Neuronal stem cell (in vitro differentiated cells): Measurements from ENCODE around the gene IPO7.
"Not testable (repeated sequence)": the region's sequence is repeated elsewhere in the genome, so short reads cannot be mapped to it uniquely, and the experiment has no call there.

ENCODE experiments used
- DNase-seq: peaks from one replicate; pipeline ENCODE4 v3.0.0-alpha.2; 2013; ENCODE audit warnings: low spot score
- H2AFZ ChIP-seq: one replicate; pipeline ENCODE4 v1.6.1; 2013; ENCODE audit warnings: mild to moderate bottlenecking, low read length, inconsistent platforms
- H2AK5ac ChIP-seq: 2 replicates; pipeline ENCODE4 v1.6.1; 2013; ENCODE audit warnings: low read depth, mild to moderate bottlenecking, inconsistent platforms, low read length, moderate library complexity, mixed read lengths
- H2BK120ac ChIP-seq: 2 replicates; pipeline ENCODE4 v1.6.1; 2013; ENCODE audit warnings: low read depth, mild to moderate bottlenecking, inconsistent platforms, low read length, moderate library complexity, mixed read lengths
- H2BK12ac ChIP-seq: one replicate; pipeline ENCODE4 v1.6.1; 2013; ENCODE audit warnings: low read length, inconsistent platforms
- H2BK15ac ChIP-seq: 2 replicates; pipeline ENCODE4 v1.6.1; 2013; ENCODE audit warnings: mild to moderate bottlenecking, low read length, inconsistent platforms, mixed read lengths
- H2BK5ac ChIP-seq: one replicate; pipeline ENCODE4 v1.6.1; 2013; ENCODE audit warnings: inconsistent platforms, mild to moderate bottlenecking, low read length, moderate library complexity
- H3K14ac ChIP-seq: one replicate; pipeline ENCODE4 v1.6.1; 2013; ENCODE audit warnings: low read length, inconsistent platforms
- H3K18ac ChIP-seq: 2 replicates; pipeline ENCODE4 v1.6.1; 2013; ENCODE audit warnings: low read length, inconsistent platforms
- H3K23ac ChIP-seq: 2 replicates; pipeline ENCODE4 v1.6.1; 2013; ENCODE audit warnings: low read depth, mild to moderate bottlenecking, mixed read lengths, low read length, inconsistent platforms; ENCODE audit not compliant: poor library complexity
- H3K27ac ChIP-seq: replicated peaks from 3 replicates; pipeline ENCODE4 v1.5.1; 2013; ENCODE audit warnings: low read length, inconsistent platforms
- H3K27me3 ChIP-seq, 3 experiments: 2 replicates each; pipeline ENCODE4 v1.6.1; 2013; ENCODE audit warnings: low read length in 3 of 3, mild to moderate bottlenecking in 2 of 3, inconsistent platforms in 1 of 3, low read depth in 1 of 3, mixed read lengths in 1 of 3, moderate library complexity in 1 of 3; ENCODE audit not compliant: control insufficient read depth in 3 of 3, insufficient read depth in 3 of 3
- H3K36me3 ChIP-seq, 2 donors: replicated peaks in 1 of 2; 2 replicates each; pipeline ENCODE4 v1.6.1; 2013; ENCODE audit warnings: low read length in 2 of 2; ENCODE audit not compliant: control insufficient read depth in 2 of 2, insufficient read depth in 2 of 2
- H3K4ac ChIP-seq: 2 replicates; pipeline ENCODE4 v1.6.1; 2013; ENCODE audit warnings: inconsistent platforms, mild to moderate bottlenecking, low read length, moderate library complexity
- H3K4me1 ChIP-seq, 2 donors: 1 replicate in 1 of 2; 2 replicates in 1 of 2; pipeline ENCODE4 v1.6.1; 2013; ENCODE audit warnings: low read length in 2 of 2, low read depth in 1 of 2; ENCODE audit not compliant: control insufficient read depth in 2 of 2, insufficient read depth in 1 of 2
- H3K4me2 ChIP-seq: one replicate; pipeline ENCODE4 v1.6.1; 2013; ENCODE audit warnings: mild to moderate bottlenecking, low read length, inconsistent platforms; ENCODE audit not compliant: insufficient read depth, poor library complexity, severe bottlenecking
- H3K4me3 ChIP-seq, 2 donors: 2 replicates each; pipeline ENCODE4 v1.5.1; 2013; ENCODE audit warnings: low read length in 2 of 2, mild to moderate bottlenecking in 2 of 2, inconsistent platforms in 1 of 2, moderate library complexity in 1 of 2
- H3K79me1 ChIP-seq: one replicate; pipeline ENCODE4 v1.6.1; 2013; ENCODE audit warnings: low read depth, mild to moderate bottlenecking, inconsistent platforms, low read length, moderate library complexity
- H3K9ac ChIP-seq: one replicate; pipeline ENCODE4 v1.6.1; 2013; ENCODE audit warnings: mild to moderate bottlenecking, low read depth, low read length, inconsistent platforms; ENCODE audit not compliant: poor library complexity
- H3K9me3 ChIP-seq, 2 donors: replicated peaks in 1 of 2; 2 replicates each; pipeline versions ENCODE3 to v1.6.1; 2013; ENCODE audit warnings: low read length in 2 of 2, mild to moderate bottlenecking in 2 of 2, inconsistent platforms in 1 of 2, low read depth in 1 of 2, mixed read lengths in 1 of 2, moderate library complexity in 1 of 2; ENCODE audit not compliant: control insufficient read depth in 2 of 2, insufficient read depth in 1 of 2
- H4K8ac ChIP-seq: one replicate; pipeline ENCODE4 v1.6.1; 2013; ENCODE audit warnings: low read depth, mild to moderate bottlenecking, inconsistent platforms, low read length, moderate library complexity
- H4K91ac ChIP-seq: one replicate; pipeline ENCODE4 v1.6.1; 2013; ENCODE audit warnings: low read length, low read depth, mild to moderate bottlenecking, inconsistent platforms; ENCODE audit not compliant: poor library complexity
- WGBS, 2 donors: extraction: QIAGEN DNeasy Blood & Tissue Kit; methylation state at CpG; one replicate each; pipeline ENCODE4 v1.1.7; 2013; ENCODE audit warnings: missing lambda C conversion rate in 2 of 2, mixed read lengths in 1 of 2; ENCODE audit not compliant: insufficient read length in 2 of 2, insufficient replicate concordance in 1 of 2; ENCODE audit errors: extremely low coverage in 2 of 2; 5-methylcytosine and 5-hydroxymethylcytosine counted together

IPO7 gene

DNA sequence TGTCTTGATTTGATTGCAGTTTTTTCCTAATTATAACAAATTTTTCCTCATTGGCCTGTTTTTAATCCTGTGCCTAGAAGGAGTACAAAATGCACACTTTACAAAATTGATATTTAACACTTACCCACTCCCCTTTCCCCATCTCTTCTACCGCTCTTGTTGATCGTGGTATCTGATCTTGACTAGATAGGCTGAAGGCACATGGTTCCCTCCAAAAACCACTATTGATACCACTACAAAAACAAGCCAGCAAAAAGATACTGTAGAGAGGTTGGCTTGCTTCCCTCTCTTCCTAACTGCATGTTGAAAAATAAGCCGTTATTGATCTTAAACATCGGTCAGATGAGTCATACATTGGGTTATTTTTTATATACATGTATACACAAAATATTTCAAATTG, 61.8 kb downstream of the IPO7 start:
- H3K18ac ChIP-seq = no peak overlapping the region
- no peak overlapping the region for H3K23ac ChIP-seq
- no peak overlapping the region for H3K14ac ChIP-seq
- H3K4me3 ChIP-seq = no peak overlapping the region
- no peak overlapping the region for H3K4ac ChIP-seq
- H2BK15ac ChIP-seq = no peak overlapping the region
- no peak for DNase-seq
- H4K8ac ChIP-seq = no peak overlapping the region
- no peak overlapping the region for H3K4me2 ChIP-seq
- no peak overlapping the region for H3K9ac ChIP-seq
- peaks cover 15 to 86% of the 10 kb centered on the region in 2 donors for H3K36me3 ChIP-seq
- WGBS, 2 donors = no CpG with 5 or more reads among the region's 4 CpGs
- H3K27me3 ChIP-seq = no peaks in the 10 kb centered on the region
- no peak overlapping the region for H2AK5ac ChIP-seq
- H3K27ac ChIP-seq = no peak overlapping the region
- no peak overlapping the region for H4K91ac ChIP-seq
- peaks cover 0 to 2% of the 10 kb centered on the region in 2 donors for H3K9me3 ChIP-seq
- no peak overlapping the region for H2BK120ac ChIP-seq
- no peak overlapping the region for H2BK12ac ChIP-seq
- no peaks in the 10 kb centered on the region for H3K4me1 ChIP-seq
- no peak overlapping the region for H2AFZ ChIP-seq
- H2BK5ac ChIP-seq = no peak overlapping the region
- H3K79me1 ChIP-seq = peaks cover 2% of the 10 kb centered on the region

DNA sequence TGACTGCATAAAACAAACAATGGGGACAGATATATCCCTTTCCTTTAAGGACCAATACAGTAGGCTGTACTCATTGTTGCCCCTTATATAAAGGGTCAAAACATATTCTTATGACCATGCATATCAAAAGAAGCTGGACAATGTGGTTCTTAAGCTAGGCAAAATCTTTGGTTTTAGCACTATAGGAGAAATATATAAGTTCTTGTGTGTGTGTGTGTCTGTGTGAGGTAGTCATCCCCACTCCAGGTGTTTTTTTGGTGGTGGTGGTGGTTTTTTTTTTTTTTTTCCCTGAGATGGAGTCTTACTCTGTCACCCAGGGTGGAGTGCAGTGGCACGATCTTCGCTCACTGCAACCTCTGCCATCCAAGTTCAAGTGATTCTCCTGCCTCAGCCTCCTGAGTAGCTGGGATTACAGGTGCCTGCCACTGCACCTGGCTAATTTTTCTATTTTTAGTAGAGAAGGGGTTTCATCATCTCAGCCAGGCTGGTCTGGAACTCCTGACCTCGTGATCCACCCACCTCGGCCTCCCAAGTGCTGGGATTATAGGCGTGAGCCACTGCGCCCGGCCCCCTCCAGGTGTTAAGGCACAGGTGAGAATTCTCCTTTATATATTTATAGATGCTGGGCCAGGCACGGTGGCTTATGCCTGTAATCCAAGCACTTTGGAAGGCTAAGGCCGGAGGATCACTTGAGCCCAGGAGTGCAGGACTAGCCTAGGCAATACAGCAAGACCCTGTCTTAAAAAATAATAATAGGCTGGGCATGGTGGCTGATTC, 64.3 kb downstream of the IPO7 start:
- Histone ChIP-seq H2BK5ac (no peak overlapping the region), H3K4me2 (no peak overlapping the region), H3K79me1 (no peaks in the 10 kb centered on the region), H4K91ac (no peak overlapping the region), H3K27me3 (no peaks in the 10 kb centered on the region), H3K4me3 (no peak overlapping the region), H3K4me1 (no peaks in the 10 kb centered on the region), H2BK120ac (no peak overlapping the region), H2AFZ (no peak overlapping the region), H3K23ac (no peak overlapping the region), H3K9ac (no peak overlapping the region), H3K36me3 (peaks cover 3 to 61% of the 10 kb centered on the region in 2 donors), H3K18ac (no peak overlapping the region), H3K27ac (no peak overlapping the region), H3K4ac (no peak overlapping the region), H2AK5ac (no peak overlapping the region), H3K9me3 (peaks cover 0 to 11% of the 10 kb centered on the region in 2 donors), H3K14ac (no peak overlapping the region), H4K8ac (no peak overlapping the region), H2BK12ac (no peak overlapping the region), H2BK15ac (no peak overlapping the region)
- no CpG with 5 or more reads among the region's 9 CpGs for WGBS, 2 donors
- no peak for DNase-seq

DNA sequence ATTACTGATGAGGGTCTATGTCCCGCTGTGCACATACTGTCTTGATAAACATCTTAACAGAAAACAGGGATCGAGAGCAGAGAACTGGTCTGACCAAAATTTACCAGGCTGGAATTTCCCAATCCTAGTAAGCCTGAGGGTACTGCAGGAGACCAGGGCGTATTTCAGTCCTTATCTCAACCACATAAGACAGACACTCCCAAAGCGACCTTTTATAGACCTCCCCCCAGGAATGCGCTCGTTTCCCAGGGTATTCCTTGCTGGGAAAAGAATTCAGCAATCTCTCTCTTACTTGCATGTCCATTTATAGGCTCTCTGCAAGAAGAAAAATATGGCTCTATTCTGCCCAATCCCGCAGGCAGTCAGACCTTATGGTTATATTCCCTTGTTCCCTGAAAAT, 67.6 kb downstream of the IPO7 start:
- not testable (repeated sequence) for H3K4ac ChIP-seq, H2BK12ac ChIP-seq, H3K14ac ChIP-seq, H3K9ac ChIP-seq, DNase-seq, H3K4me3 ChIP-seq, H3K4me2 ChIP-seq, H3K27me3 ChIP-seq, H2BK5ac ChIP-seq, H3K18ac ChIP-seq, H2BK15ac ChIP-seq, H3K27ac ChIP-seq, H2AFZ ChIP-seq, H3K79me1 ChIP-seq, H4K8ac ChIP-seq, H3K23ac ChIP-seq, H4K91ac ChIP-seq, H3K4me1 ChIP-seq, H2AK5ac ChIP-seq, H2BK120ac ChIP-seq
- no CpG with 5 or more reads among the region's 7 CpGs for WGBS, 2 donors
- Histone ChIP-seq H3K36me3 (peaks cover 0 to 28% of the 10 kb centered on the region in 2 donors), H3K9me3 (peaks cover 0 to 11% of the 10 kb centered on the region in 2 donors)

DNA sequence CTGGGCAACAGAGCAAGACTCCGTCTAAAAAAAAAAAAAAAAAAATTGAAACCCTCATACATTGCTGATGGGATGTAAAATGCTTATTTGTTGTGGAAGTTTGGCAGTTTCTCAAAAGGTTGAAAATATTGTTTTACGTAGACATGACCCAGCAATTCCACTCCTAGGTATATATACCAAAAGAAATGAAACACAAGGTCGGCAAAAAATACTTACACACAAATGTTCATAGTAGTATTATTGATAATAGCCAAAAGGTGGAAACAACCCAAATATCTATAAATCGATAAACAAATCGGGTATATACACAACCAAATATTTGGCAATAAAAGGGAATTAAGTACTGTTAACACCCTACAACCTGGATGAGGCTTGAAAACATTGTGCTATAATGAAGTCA, 71.3 kb downstream of the IPO7 start:
- Histone ChIP-seq H3K4me2 (no peak overlapping the region), H2AK5ac (no peak overlapping the region), H3K27me3 (no peaks in the 10 kb centered on the region), H3K9ac (no peak overlapping the region), H2BK5ac (no peak overlapping the region), H2AFZ (no peak overlapping the region), H3K36me3 (no peaks in the 10 kb centered on the region), H3K27ac (no peak overlapping the region), H3K14ac (no peak overlapping the region), H2BK120ac (no peak overlapping the region), H3K9me3 (peaks cover 0 to 11% of the 10 kb centered on the region in 2 donors), H3K4me3 (no peak overlapping the region), H2BK12ac (no peak overlapping the region), H3K23ac (no peak overlapping the region), H2BK15ac (no peak overlapping the region), H3K79me1 (no peaks in the 10 kb centered on the region), H3K18ac (no peak overlapping the region), H4K91ac (no peak overlapping the region), H4K8ac (no peak overlapping the region), H3K4me1 (no peaks in the 10 kb centered on the region), H3K4ac (no peak overlapping the region)
- no CpG with 5 or more reads among the region's 5 CpGs for WGBS, 2 donors
- no peak for DNase-seq
